WTC11 (cell line): Measurements from ENCODE around the gene IFI44L. TPM values are rescaled to one million over a fixed set of nuclear protein-coding genes. Genes with fewer than 3 reads are reported as not detected.

Source experiments
- ATAC-seq: fragments of 200-7000 bp; cut with Tn5 transposase; 2 replicates; pipeline ENCODE4 v1.10.0; 2021; ENCODE audit warnings: mild to moderate bottlenecking, moderate library complexity
- CTCF ChIA-PET: fragments of 300-600 bp; sonication (Branson Sonifier 250); formaldehyde crosslinking; loops from one replicate; lab custom pipeline; 2021; ENCODE audit warnings: antibody characterized with exemption; lab: Charles Lee
- POLR2A ChIA-PET: fragments of 350-600 bp; sonication (Branson Sonifier 250); formaldehyde crosslinking; loops from one replicate; lab custom pipeline; 2021; ENCODE audit warnings: antibody characterized with exemption; lab: Charles Lee
- DNase-seq: peaks from one replicate; pipeline ENCODE4 v3.0.0; 2021; ENCODE audit warnings: low spot score
- H3K27ac Mint-ChIP-seq: 2 replicates; pipeline ENCODE4 v1.8.0; 2021; ENCODE audit warnings: mixed read lengths
- H3K27me3 Mint-ChIP-seq: 2 replicates; pipeline ENCODE4 v1.8.0; 2021; ENCODE audit warnings: low read depth, mild to moderate bottlenecking, moderate library complexity, mixed read lengths
- H3K36me3 Mint-ChIP-seq: 2 replicates; pipeline ENCODE4 v1.8.0; 2021; ENCODE audit warnings: mixed read lengths
- H3K4me1 Mint-ChIP-seq: 2 replicates; pipeline ENCODE4 v1.8.0; 2022; ENCODE audit warnings: mixed read lengths
- H3K4me3 Mint-ChIP-seq: 2 replicates; pipeline ENCODE4 v1.8.0; 2021; ENCODE audit warnings: mild to moderate bottlenecking, moderate library complexity, mixed read lengths
- H3K9me3 Mint-ChIP-seq: 2 replicates; pipeline ENCODE4 v1.8.0; 2021; ENCODE audit warnings: mixed read lengths
- MYBL2 ChIP-seq: sonication (generic); formaldehyde crosslinking; IDR thresholded peaks from 2 replicates; pipeline ENCODE4 v1.8.1; 2023; ENCODE audit warnings: mild to moderate bottlenecking, moderate library complexity, missing genetic modification reagents
- NFE2L1 ChIP-seq: sonication (generic); formaldehyde crosslinking; IDR thresholded peaks from 2 replicates; pipeline ENCODE4 v1.8.1; 2023; ENCODE audit warnings: missing genetic modification reagents
- PRRX2 ChIP-seq: fragments of 250-450 bp; sonication (Bioruptor Pico); IDR thresholded peaks from 2 replicates; pipeline ENCODE4 v1.8.0; 2021; ENCODE audit warnings: mild to moderate bottlenecking
- SMAD4 ChIP-seq: sonication (generic); formaldehyde crosslinking; IDR thresholded peaks from 2 replicates; pipeline ENCODE4 v1.8.0; 2022; ENCODE audit warnings: mild to moderate bottlenecking, missing genetic modification reagents
- TCF7 ChIP-seq: sonication (generic); formaldehyde crosslinking; IDR thresholded peaks from 2 replicates; pipeline ENCODE4 v1.8.0; 2022; ENCODE audit warnings: mild to moderate bottlenecking, low read depth, missing genetic modification reagents, moderate library complexity
- ZNF219 ChIP-seq: sonication (generic); formaldehyde crosslinking; IDR thresholded peaks from 2 replicates; pipeline ENCODE4 v1.8.0; 2023; ENCODE audit warnings: missing genetic modification reagents, mild to moderate bottlenecking, borderline replicate concordance
- total RNA-seq: library from RNA; stranded (reverse); gene quantifications from 3 replicates; pipeline ENCODE4 v1.2.3, GENCODE V29; 2021
- TF ChIP-seq, protein P1 (sequence below): fragments of 250-450 bp; sonication (Bioruptor Pico); IDR thresholded peaks from 2 replicates; pipeline ENCODE4 v2.1.2; 2022; ENCODE audit warnings: mild to moderate bottlenecking, moderate library complexity
- TF ChIP-seq, protein P2 (sequence below): fragments of 200-600 bp; IDR thresholded peaks from 2 replicates; pipeline ENCODE4 v1.8.0; 2022; ENCODE audit warnings: antibody characterized with exemption
- TF ChIP-seq, protein P3 (sequence below): sonication (generic); formaldehyde crosslinking; IDR thresholded peaks from 2 replicates; pipeline ENCODE4 v1.8.1; 2023; ENCODE audit warnings: mild to moderate bottlenecking, moderate library complexity, missing genetic modification reagents
- TF ChIP-seq, protein P4 (sequence below): sonication (generic); formaldehyde crosslinking; IDR thresholded peaks from 2 replicates; pipeline ENCODE4 v1.8.1; 2022; ENCODE audit warnings: mild to moderate bottlenecking, moderate library complexity, missing genetic modification reagents
- TF ChIP-seq, protein P5 (sequence below): sonication (generic); formaldehyde crosslinking; IDR thresholded peaks from 2 replicates; pipeline ENCODE4 v1.8.1; 2023; ENCODE audit warnings: mild to moderate bottlenecking, missing genetic modification reagents, borderline replicate concordance
- TF ChIP-seq, protein P6 (sequence below): sonication (generic); formaldehyde crosslinking; IDR thresholded peaks from 2 replicates; pipeline ENCODE4 v1.8.1; 2023; ENCODE audit warnings: mild to moderate bottlenecking, missing genetic modification reagents

IFI44L gene
- total RNA-seq, 1 experiment from 2014 or later: 0.13 TPM

DNA sequence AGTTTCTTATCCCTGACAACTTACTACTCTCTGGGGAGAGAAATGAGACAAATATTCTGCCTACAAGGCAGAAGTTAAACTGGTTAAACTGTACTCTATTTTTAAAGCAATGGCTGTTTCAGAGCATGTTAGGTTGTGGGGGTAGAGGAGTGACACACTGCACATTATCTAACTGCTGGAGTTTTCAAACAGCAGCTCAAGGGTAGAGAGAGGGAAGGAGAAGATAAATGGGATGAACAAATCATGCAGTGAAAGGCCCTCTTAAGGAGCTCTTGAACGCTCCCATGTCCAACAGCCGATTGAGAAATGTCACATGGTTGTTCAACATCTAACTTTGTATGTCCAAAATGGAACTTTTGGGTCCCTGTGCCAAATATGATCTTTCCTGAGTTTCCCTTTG, 14.0 kb upstream of the IFI44L start (continued):
- TF ChIP-seq, protein P1, sequence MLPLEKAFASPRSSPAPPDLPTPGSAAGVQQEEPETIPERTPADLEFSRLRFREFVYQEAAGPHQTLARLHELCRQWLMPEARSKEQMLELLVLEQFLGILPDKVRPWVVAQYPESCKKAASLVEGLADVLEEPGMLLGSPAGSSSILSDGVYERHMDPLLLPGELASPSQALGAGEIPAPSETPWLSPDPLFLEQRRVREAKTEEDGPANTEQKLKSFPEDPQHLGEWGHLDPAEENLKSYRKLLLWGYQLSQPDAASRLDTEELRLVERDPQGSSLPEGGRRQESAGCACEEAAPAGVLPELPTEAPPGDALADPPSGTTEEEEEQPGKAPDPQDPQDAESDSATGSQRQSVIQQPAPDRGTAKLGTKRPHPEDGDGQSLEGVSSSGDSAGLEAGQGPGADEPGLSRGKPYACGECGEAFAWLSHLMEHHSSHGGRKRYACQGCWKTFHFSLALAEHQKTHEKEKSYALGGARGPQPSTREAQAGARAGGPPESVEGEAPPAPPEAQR (CRISPR knock-in tag): no peak
- TF ChIP-seq NFE2L1 (CRISPR knock-in tag): no peak
- no peak for TF ChIP-seq TCF7 (CRISPR knock-in tag)
- TF ChIP-seq, protein P2, sequence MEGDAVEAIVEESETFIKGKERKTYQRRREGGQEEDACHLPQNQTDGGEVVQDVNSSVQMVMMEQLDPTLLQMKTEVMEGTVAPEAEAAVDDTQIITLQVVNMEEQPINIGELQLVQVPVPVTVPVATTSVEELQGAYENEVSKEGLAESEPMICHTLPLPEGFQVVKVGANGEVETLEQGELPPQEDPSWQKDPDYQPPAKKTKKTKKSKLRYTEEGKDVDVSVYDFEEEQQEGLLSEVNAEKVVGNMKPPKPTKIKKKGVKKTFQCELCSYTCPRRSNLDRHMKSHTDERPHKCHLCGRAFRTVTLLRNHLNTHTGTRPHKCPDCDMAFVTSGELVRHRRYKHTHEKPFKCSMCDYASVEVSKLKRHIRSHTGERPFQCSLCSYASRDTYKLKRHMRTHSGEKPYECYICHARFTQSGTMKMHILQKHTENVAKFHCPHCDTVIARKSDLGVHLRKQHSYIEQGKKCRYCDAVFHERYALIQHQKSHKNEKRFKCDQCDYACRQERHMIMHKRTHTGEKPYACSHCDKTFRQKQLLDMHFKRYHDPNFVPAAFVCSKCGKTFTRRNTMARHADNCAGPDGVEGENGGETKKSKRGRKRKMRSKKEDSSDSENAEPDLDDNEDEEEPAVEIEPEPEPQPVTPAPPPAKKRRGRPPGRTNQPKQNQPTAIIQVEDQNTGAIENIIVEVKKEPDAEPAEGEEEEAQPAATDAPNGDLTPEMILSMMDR: no peak
- no peak for TF ChIP-seq PRRX2
- TF ChIP-seq, all 79 proteins: peak for 0

DNA sequence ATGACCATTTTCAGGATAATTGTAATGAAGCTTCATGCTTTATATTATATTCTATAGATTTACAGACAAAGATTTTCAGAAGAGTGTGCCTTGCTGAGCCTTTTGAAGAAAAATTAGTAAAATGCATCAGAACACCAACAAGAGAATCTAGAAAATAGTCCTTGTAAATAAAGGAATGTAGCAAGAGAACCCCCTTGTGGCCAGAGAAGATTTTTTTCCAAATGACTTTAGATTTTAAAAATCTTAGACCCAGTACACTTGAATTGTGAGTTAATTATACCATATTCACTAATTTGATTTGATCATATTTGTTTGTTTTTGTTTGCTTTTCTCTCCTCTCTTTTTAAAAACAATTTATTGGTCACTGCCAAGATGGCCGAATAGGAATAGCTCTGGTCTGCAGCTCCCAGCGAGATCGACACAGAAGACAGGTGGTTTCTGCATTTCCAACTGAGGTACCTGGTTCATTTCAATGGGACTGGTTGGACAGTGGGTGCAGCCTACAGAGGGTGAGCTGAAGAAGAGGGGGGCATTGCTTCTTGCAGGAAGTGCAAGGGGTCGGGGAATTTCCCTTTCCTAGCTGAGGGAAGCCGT, 12.8 kb upstream of the IFI44L start:
- DNase-seq (no peak), ATAC-seq (no peak)
- no peaks in the 10 kb centered on the region for H3K27me3 Mint-ChIP-seq
- H3K27ac Mint-ChIP-seq: no peak overlapping the region
- H3K36me3 Mint-ChIP-seq: no peaks in the 10 kb centered on the region
- no peaks in the 10 kb centered on the region for H3K4me1 Mint-ChIP-seq
- TF ChIP-seq, protein P3, sequence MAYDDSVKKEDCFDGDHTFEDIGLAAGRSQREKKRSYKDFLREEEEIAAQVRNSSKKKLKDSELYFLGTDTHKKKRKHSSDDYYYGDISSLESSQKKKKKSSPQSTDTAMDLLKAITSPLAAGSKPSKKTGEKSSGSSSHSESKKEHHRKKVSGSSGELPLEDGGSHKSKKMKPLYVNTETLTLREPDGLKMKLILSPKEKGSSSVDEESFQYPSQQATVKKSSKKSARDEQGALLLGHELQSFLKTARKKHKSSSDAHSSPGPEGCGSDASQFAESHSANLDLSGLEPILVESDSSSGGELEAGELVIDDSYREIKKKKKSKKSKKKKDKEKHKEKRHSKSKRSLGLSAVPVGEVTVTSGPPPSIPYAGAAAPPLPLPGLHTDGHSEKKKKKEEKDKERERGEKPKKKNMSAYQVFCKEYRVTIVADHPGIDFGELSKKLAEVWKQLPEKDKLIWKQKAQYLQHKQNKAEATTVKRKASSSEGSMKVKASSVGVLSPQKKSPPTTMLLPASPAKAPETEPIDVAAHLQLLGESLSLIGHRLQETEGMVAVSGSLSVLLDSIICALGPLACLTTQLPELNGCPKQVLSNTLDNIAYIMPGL (CRISPR knock-in tag): no peak
- TF ChIP-seq, protein P2: 0 out of 2 replicates have a peak, but pooled peaks have one; percentile 24
- TF ChIP-seq, protein P4, sequence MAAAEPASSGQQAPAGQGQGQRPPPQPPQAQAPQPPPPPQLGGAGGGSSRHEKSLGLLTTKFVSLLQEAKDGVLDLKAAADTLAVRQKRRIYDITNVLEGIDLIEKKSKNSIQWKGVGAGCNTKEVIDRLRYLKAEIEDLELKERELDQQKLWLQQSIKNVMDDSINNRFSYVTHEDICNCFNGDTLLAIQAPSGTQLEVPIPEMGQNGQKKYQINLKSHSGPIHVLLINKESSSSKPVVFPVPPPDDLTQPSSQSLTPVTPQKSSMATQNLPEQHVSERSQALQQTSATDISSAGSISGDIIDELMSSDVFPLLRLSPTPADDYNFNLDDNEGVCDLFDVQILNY (CRISPR knock-in tag): no peak
- TF ChIP-seq ZNF219 (CRISPR knock-in tag): no peak
- POLR2A ChIA-PET: no interaction called here
- CTCF ChIA-PET: interaction anchor here (1.2 to 3.0 kb wide), 7 partner anchors 10 to 493 kb away, joined by 3 to 20 read pairs (median 4); no protein-coding TSS in a partner anchor
- no peak overlapping the region for H3K4me3 Mint-ChIP-seq
- no peaks in the 10 kb centered on the region for H3K9me3 Mint-ChIP-seq

DNA sequence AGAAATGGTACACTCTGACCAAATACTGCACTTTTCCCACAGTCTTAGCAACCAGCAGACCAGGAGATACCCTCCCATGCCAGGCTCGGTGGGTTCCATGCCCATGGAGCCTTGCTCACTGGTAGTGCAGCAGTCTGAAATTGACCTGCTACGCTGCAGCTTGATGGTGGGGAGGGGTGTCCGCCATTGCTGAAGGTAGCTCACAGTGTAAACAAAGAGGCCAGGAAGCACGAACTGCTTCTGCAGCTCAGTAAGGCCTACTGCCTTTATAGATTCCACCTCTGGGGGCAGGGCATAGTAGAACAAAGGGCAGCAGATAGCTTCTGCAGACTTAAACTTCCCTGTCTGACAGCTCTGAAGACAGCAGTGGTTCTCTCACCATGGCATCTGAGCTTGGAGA, 12.3 kb upstream of the IFI44L start:
- Mint-ChIP-seq H3K9me3 (no peaks in the 10 kb centered on the region), H3K36me3 (no peaks in the 10 kb centered on the region), H3K27ac (no peak overlapping the region), H3K27me3 (no peaks in the 10 kb centered on the region; the same call in 1 of the 2 replicates), H3K4me1 (no peaks in the 10 kb centered on the region), H3K4me3 (no peak overlapping the region)
- TF ChIP-seq MYBL2 (CRISPR knock-in tag) (no peak), SMAD4 (CRISPR knock-in tag) (no peak)
- TF ChIP-seq, protein P5, sequence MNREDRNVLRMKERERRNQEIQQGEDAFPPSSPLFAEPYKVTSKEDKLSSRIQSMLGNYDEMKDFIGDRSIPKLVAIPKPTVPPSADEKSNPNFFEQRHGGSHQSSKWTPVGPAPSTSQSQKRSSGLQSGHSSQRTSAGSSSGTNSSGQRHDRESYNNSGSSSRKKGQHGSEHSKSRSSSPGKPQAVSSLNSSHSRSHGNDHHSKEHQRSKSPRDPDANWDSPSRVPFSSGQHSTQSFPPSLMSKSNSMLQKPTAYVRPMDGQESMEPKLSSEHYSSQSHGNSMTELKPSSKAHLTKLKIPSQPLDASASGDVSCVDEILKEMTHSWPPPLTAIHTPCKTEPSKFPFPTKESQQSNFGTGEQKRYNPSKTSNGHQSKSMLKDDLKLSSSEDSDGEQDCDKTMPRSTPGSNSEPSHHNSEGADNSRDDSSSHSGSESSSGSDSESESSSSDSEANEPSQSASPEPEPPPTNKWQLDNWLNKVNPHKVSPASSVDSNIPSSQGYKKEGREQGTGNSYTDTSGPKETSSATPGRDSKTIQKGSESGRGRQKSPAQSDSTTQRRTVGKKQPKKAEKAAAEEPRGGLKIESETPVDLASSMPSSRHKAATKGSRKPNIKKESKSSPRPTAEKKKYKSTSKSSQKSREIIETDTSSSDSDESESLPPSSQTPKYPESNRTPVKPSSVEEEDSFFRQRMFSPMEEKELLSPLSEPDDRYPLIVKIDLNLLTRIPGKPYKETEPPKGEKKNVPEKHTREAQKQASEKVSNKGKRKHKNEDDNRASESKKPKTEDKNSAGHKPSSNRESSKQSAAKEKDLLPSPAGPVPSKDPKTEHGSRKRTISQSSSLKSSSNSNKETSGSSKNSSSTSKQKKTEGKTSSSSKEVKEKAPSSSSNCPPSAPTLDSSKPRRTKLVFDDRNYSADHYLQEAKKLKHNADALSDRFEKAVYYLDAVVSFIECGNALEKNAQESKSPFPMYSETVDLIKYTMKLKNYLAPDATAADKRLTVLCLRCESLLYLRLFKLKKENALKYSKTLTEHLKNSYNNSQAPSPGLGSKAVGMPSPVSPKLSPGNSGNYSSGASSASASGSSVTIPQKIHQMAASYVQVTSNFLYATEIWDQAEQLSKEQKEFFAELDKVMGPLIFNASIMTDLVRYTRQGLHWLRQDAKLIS (CRISPR knock-in tag): no peak
- TF ChIP-seq, protein P6, sequence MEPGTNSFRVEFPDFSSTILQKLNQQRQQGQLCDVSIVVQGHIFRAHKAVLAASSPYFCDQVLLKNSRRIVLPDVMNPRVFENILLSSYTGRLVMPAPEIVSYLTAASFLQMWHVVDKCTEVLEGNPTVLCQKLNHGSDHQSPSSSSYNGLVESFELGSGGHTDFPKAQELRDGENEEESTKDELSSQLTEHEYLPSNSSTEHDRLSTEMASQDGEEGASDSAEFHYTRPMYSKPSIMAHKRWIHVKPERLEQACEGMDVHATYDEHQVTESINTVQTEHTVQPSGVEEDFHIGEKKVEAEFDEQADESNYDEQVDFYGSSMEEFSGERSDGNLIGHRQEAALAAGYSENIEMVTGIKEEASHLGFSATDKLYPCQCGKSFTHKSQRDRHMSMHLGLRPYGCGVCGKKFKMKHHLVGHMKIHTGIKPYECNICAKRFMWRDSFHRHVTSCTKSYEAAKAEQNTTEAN (CRISPR knock-in tag): no peak
- ChIA-PET CTCF (interaction anchor here (1.2 to 3.0 kb wide), 8 partner anchors 9 to 493 kb away, joined by 3 to 20 read pairs (median 4); no protein-coding TSS in a partner anchor), POLR2A (no interaction called here)
- ATAC-seq (peak; percentile 85), DNase-seq (no peak)
